ENCODE results near the gene OR8D1. TPM values are rescaled to one million over a fixed set of nuclear protein-coding genes. Genes with fewer than 3 reads are reported as not detected.

The OR8D1 gene
- total RNA-seq, 3 donors from 2014 or later, result 0.29 TPM; not detected in 2

DNA sequence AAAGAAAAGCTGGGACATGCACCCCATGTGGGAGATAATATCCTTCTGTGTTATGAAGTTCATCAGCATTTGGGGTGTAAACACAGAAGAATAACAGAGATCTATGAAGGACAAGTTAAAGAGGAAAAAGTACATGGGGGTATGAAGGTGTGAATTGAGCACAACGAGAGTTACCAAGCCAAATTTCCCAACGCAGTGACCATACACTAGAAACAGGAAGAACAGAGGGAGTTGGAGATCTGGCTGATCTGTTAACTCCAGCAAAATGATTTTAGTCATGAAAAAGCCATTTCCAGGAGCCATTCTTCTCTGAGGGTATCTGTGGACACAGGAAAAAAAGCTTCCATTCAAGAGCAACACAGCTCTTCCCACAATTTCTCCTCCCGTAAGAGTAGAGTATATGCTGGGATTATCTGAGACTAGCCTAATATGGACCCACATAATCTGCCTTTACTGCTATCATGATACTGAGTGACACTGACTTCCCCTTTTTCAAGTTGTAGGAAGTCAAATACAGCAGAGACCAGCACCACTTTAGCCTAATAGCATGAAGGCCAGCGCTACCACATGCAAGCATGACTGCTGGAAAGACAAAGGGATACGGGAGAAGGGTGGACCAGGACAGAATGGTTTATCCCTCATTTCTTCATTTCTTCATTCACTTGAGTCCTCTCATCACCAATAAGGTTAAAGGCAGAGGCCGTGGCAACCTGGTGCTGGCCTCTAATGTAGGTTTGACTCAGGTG lies 25.8 kb upstream of the OR8D1 start:
- intact Hi-C loops (cut with DNase I, micrococcal nuclease), result no loop called here
- TF ChIP-seq, protein P1, sequence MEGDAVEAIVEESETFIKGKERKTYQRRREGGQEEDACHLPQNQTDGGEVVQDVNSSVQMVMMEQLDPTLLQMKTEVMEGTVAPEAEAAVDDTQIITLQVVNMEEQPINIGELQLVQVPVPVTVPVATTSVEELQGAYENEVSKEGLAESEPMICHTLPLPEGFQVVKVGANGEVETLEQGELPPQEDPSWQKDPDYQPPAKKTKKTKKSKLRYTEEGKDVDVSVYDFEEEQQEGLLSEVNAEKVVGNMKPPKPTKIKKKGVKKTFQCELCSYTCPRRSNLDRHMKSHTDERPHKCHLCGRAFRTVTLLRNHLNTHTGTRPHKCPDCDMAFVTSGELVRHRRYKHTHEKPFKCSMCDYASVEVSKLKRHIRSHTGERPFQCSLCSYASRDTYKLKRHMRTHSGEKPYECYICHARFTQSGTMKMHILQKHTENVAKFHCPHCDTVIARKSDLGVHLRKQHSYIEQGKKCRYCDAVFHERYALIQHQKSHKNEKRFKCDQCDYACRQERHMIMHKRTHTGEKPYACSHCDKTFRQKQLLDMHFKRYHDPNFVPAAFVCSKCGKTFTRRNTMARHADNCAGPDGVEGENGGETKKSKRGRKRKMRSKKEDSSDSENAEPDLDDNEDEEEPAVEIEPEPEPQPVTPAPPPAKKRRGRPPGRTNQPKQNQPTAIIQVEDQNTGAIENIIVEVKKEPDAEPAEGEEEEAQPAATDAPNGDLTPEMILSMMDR (IDR thresholded peaks at IDR 0.05), result no peak
- ATAC-seq (no peak), DNase-seq (no peak)
- H3K36me3 ChIP-seq (ENCODE audit: low read depth), result no peaks in the 10 kb centered on the region
- no peaks in the 10 kb centered on the region for H3K9me3 ChIP-seq
- H3K4me1 ChIP-seq (ENCODE audit: low read depth), result no peaks in the 10 kb centered on the region
- no peak overlapping the region for H3K4me3 ChIP-seq

DNA sequence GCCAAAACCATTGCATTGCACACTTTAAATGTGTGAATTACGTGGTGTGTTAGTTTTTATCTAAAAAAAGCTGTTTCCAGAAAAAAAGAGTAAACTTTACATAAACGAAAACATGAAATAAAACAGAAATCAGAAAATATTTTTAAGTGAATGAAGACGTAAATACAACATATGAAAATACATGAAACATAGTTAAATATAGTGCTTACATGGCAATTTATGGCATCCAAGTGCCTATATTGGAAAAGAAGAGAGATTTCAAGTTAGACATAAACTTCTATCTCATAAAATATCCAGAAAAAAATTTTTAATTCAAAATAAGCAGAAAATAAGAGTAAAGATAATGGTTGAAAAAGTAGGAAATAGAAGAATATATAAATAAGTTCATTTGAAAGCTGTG lies 18.1 kb upstream of the OR8D1 start:
- no peak overlapping the region for H3K4me3 ChIP-seq
- DNase-seq (no peak), ATAC-seq (no peak)
- intact Hi-C loops (cut with DNase I, micrococcal nuclease), result no loop called here
- TF ChIP-seq, protein P1 (IDR thresholded peaks at IDR 0.05), result no peak
- H3K4me1 ChIP-seq (ENCODE audit: low read depth), result no peaks in the 10 kb centered on the region
- H3K36me3 ChIP-seq (ENCODE audit: low read depth), result no peaks in the 10 kb centered on the region
- no peaks in the 10 kb centered on the region for H3K9me3 ChIP-seq

DNA sequence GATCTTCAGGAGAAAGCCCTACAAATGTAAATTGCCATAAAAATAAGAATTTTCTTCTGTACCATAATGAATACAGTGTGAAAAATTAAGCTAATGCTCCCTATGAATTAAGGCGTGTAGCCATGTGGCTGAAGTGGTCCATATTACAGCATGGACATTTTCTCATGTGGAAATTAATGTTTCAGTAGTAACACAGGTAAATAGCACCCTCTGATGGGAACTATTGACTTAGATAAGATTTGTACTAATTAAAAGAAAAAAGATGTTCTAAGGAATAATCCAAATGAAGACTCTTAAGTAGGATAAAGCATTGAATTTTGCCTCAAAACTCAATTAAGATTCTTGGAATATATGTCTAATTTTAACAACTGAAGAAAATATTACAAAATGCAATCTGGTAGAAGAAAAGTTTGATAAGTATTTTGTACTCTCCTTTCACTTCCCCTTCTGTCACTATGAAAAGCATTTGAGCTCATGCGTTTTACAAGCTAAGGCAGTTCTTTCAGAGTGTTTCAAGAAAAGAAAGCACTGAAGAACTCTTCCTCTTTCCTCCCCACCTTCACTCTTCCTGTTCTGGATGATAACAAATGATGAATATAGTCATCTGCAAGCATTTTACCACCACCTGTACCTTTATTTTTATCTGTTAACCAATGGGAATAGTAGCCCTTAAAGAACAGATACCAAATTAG lies 16.2 kb upstream of the OR8D1 start:
- Histone ChIP-seq H3K36me3 (ENCODE audit: low read depth) (no peaks in the 10 kb centered on the region), H3K4me3 (no peak overlapping the region), H3K4me1 (ENCODE audit: low read depth) (no peaks in the 10 kb centered on the region), H3K9me3 (no peaks in the 10 kb centered on the region)
- ATAC-seq (peak; percentile 58), DNase-seq (no peak)
- intact Hi-C loops (cut with DNase I, micrococcal nuclease), result no loop called here
- TF ChIP-seq, protein P1 (IDR thresholded peaks at IDR 0.05), result no peak

DNA sequence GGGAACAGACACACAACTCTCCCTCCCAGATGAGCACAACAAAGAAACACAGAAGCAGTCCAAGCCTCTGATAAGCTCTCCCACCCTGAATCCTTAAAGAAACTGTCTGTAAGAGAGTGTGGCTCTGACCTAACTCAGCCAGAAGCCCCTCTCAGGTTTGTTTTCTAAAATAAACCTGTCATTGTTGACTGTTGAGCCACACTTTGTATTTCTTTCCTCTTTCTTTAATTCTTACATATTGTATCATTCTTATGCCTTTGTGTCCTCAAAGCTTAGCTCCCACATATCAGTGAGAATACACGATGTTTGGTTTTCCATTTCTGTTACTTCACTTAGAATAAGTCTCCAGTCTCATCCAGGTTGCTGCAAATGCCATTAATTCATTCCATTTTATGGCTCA lies 14.0 kb upstream of the OR8D1 start:
- H3K36me3 ChIP-seq (ENCODE audit: low read depth), result no peaks in the 10 kb centered on the region
- TF ChIP-seq, protein P1 (IDR thresholded peaks at IDR 0.05), result no peak
- peaks cover 3% of the 10 kb centered on the region for H3K9me3 ChIP-seq
- no peak for ATAC-seq
- H3K4me1 ChIP-seq (ENCODE audit: low read depth), result peaks cover under 1% of the 10 kb centered on the region
- DNase-seq, result no peak
- H3K4me3 ChIP-seq, result no peak overlapping the region
- intact Hi-C loops (cut with DNase I, micrococcal nuclease), result no loop called here

DNA sequence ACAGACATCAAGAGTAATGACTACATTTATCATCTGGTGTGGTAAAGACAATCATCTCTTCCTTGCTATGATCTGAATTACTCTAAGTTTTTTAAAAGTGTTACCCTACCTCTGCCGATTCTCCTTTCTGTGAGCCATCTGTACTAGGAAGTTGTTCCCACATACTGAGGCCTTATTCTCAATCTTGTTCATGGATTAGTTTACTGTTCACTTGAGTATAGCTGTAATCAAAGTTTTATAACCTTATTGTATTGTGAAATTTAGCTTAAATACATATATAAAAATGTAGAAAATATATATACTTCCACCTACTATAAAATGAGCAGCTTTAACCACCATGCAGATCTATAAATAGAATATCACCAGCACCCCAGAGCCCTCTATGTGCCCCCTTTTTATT lies 8.6 kb upstream of the OR8D1 start:
- Histone ChIP-seq H3K9me3 (peaks cover 4% of the 10 kb centered on the region), H3K4me1 (ENCODE audit: low read depth) (peaks cover 6% of the 10 kb centered on the region), H3K36me3 (ENCODE audit: low read depth) (no peaks in the 10 kb centered on the region), H3K4me3 (no peak overlapping the region)
- peak; percentile 51 for ATAC-seq
- TF ChIP-seq, protein P1 (IDR thresholded peaks at IDR 0.05), result no peak
- intact Hi-C loops (cut with DNase I, micrococcal nuclease), result no loop called here
- no peak for DNase-seq
